ENCODE data around the gene WDR55. TPM values are rescaled to one million over a fixed set of nuclear protein-coding genes. Genes with fewer than 3 reads are reported as not detected.

Gene WDR55
- total and polyA plus RNA-seq, 8 donors, result 10.2 to 19.2 (median 12.1) TPM

- no peak overlapping the region for H3K4me3 ChIP-seq
- ATAC-seq (peak in 2 of 4 donors; percentile 10 to 14), FAIRE-seq (no peak), DNase-seq (no peak)
- H3K4me1 ChIP-seq, result peaks cover 0 to under 1% (median 0%) of the 10 kb centered on the region in 3 donors
- no peaks in the 10 kb centered on the region for H3K9me3 ChIP-seq
- H3K36me3 ChIP-seq, result peaks cover 0 to 48% (median 16%) of the 10 kb centered on the region in 3 donors
- no peak for TF ChIP-seq CTCF (IDR thresholded peaks at IDR 0.05)
- no peaks in the 10 kb centered on the region for H3K27me3 ChIP-seq
- H3K27ac ChIP-seq, result no peak overlapping the region
- WGBS, 2 donors, result 91 to 95% methylated on average over 6 of the region's 7 CpGs
- intact Hi-C loops (cut with DNase I), result no loop called here
Measured at GRCh38 chr5:140671472-140672125, 6.9 kb downstream of the WDR55 start.

- Histone ChIP-seq H3K9me3 (no peaks in the 10 kb centered on the region), H3K4me1 (no peaks in the 10 kb centered on the region), H3K36me3 (peaks cover 0 to 56% (median 19%) of the 10 kb centered on the region in 3 donors), H3K27ac (no peak overlapping the region), H3K27me3 (no peaks in the 10 kb centered on the region), H3K4me3 (no peak overlapping the region)
- ATAC-seq, result peak in 2 of 4 donors; percentile 51 to 58
- 76 to 83% methylated on average over 69 to 70 of the region's 70 CpGs for WGBS, 2 donors
- TF ChIP-seq CTCF (IDR thresholded peaks at IDR 0.05), result no peak
- intact Hi-C loops (cut with DNase I), result no loop called here
- peak in 5 of 6 donors; percentile 31 to 82 (median 61) for DNase-seq
- FAIRE-seq, result no peak
Measured at GRCh38 chr5:140672455-140673186, 7.9 kb downstream of the WDR55 start.

GRCh38 chr5:140673187-140673976, 8.7 kb downstream of the WDR55 start, which contains the start of gene DND1:
Gene DND1, minus strand, starts transcription at chr5:140673576. Its CDS starts 34 bp downstream, at chr5:140673542.
- Histone ChIP-seq H3K27me3 (no peaks in the 10 kb centered on the region), H3K36me3 (peaks cover 0 to 54% (median 18%) of the 10 kb centered on the region in 3 donors), H3K4me3 (no peak within 1 kb of the TSS), H3K9me3 (no peaks in the 10 kb centered on the region), H3K27ac (no peak within 1 kb of the TSS), H3K4me1 (no peaks in the 10 kb centered on the region)
- DNase-seq (peak in 2 of 6 donors; percentile 46 to 82), FAIRE-seq (no peak), ATAC-seq (peak in 1 of 4 donors; percentile 6)
- WGBS, 2 donors, result 90 to 91% methylated on average over 39 to 45 of the region's 45 CpGs
- intact Hi-C loops (cut with DNase I), result no loop called here
- TF ChIP-seq CTCF (IDR thresholded peaks at IDR 0.05), result no peak

- H3K36me3 ChIP-seq, result peaks cover 0 to 51% (median 14%) of the 10 kb centered on the region in 3 donors
- FAIRE-seq, result no peak
Measured at GRCh38 chr5:140674211-140674610, 9.5 kb downstream of the WDR55 start.

More at GRCh38 chr5:140674211-140674610, 9.5 kb downstream of the WDR55 start:
- H3K4me3 ChIP-seq, result no peak overlapping the region
- no peak for TF ChIP-seq CTCF (IDR thresholded peaks at IDR 0.05)
- no peak for ATAC-seq
- no peaks in the 10 kb centered on the region for H3K4me1 ChIP-seq
- no peak overlapping the region for H3K27ac ChIP-seq
- WGBS, 2 donors, result 83 to 90% methylated on average over 2 of the region's 2 CpGs
- DNase-seq, result no peak
- intact Hi-C loops (cut with DNase I), result no loop called here
- H3K9me3 ChIP-seq, result no peaks in the 10 kb centered on the region
- H3K27me3 ChIP-seq, result no peaks in the 10 kb centered on the region
